NCI-H2171 treated with DMSO at 0.1 percent for 48 hours (cell line): Measurements from ENCODE around the gene TNFRSF14.
A peak's percentile ranks its signal among the peaks of the same experiment; 100 is the strongest.

ENCODE experiments used
- DNase-seq: peaks from one replicate; lab custom pipeline; 2025; lab: John Stamatoyannopoulos, UW

Gene TNFRSF14

DNA sequence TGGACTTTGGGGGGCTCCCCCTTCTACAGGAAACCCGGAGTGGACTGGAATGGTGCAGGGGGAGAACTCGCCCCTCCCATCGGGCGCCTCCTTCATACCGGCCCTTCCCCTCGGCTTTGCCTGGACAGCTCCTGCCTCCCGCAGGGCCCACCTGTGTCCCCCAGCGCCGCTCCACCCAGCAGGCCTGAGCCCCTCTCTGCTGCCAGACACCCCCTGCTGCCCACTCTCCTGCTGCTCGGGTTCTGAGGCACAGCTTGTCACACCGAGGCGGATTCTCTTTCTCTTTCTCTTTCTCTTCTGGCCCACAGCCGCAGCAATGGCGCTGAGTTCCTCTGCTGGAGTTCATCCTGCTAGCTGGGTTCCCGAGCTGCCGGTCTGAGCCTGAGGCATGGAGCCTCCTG, at the start of gene TNFRSF14:
Gene TNFRSF14 (plus strand): TSS at position 95 of the 401 bp plus-strand sequence. CDS start 294 bp downstream, at position 389.
- peak; percentile 22 for DNase-seq

GRCh38 chr1:2506901-2507565, 49.1 kb upstream of the TNFRSF14 start:
- DNase-seq: no peak

- DNase-seq: no peak
These were observed 48.4 kb upstream of the TNFRSF14 start for GRCh38 chr1:2507744-2508155.

- no peak for DNase-seq
These were observed 48.0 kb upstream of the TNFRSF14 start for GRCh38 chr1:2508180-2508579.

GRCh38 chr1:2508751-2509150, 47.4 kb upstream of the TNFRSF14 start:
- DNase-seq: no peak

DNA sequence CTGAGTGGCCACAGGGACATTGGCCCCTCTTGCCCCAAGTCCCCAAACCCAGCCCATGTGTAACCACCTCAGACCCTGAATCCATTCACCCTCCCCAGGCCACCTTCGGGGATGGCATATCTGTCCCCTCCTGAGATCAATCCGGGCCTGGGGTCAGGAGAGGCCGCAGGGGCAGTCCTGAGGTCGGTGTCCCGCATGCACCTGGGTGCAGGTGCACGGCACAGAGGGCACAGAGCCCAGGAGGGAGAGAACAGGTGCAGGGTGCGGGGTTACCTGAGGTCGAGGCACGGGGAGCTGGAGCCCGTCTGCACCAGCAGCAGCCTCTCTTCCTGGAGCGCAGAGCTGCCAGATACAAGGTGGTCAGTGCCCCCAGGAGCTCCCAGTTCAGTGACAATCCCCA, 46.6 kb upstream of the TNFRSF14 start:
- no peak for DNase-seq

DNA sequence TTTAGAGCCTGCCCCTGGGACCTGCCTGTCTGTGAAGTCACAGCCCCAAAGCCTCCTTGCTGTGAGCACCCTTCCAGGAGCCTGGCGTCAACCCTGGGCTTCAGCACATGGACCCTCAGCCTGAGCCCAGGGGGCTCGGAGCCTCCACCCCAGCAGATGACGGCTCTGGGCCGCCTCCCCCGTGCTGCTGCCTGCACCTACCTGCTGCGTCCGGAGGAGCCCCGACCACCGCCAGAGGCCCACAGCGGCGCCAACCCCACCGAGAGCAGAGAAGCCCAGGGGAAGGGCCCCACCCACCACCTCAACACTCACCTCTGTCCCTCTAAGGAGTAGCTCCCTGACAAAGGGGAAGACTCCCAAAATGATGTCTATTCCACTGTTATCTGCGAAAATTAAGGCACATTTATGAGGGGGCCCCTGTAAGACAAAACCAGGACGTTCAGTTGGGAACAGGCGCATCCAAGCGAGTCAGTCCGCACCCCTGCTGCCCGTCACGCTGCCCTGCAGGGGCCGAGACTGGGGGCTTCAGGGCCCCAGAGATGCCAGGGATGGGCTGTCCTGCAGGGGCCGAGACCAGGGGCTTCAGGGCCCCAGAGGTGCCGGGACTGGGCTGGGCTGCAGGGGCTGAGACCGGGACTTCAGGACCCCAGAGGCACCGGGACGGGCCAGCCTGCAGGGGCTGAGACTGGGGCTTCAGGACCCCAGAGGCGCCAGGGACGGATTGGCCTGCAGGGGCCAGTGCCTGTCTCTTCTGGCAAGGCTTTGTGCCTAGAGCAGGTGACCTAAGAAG, 45.6 kb upstream of the TNFRSF14 start:
- no peak for DNase-seq

GRCh38 chr1:2512862-2513421, 43.2 kb upstream of the TNFRSF14 start:
- DNase-seq: no peak

DNA sequence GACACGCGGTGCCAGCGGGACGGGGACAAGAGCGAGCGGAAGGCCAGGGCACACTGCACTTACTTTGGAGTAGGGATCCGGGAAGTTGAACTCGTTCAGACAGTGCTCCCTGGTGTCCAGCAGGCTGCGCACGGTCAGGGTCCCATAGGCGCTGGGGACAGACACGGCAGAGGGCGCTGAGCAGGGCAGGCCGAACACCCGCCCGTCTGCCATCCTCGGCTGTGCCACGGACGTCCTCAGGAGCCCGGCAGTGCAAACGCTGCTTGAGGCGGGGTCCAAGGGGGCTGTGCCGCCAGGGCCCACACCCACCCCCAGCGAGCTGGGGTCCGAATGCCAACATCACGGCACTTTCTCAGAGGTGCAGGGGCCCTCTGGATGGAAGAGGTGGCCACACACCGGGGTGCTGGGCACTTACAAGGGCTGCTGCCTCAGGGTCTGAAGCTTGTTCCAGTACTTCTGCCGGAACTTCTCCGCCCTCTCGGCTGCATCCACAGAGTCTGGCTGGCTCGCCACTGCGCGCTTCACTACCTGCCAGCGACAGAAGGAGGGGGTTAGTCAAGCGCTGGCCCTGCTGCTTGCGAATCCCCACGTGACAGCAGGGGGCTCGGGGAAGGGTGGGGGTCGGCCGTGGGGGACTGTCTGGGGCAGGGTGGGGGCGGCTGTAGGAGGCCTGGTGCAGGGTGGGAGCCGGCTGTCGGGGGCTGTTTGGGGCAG, 42.1 kb upstream of the TNFRSF14 start:
- no peak for DNase-seq

DNA sequence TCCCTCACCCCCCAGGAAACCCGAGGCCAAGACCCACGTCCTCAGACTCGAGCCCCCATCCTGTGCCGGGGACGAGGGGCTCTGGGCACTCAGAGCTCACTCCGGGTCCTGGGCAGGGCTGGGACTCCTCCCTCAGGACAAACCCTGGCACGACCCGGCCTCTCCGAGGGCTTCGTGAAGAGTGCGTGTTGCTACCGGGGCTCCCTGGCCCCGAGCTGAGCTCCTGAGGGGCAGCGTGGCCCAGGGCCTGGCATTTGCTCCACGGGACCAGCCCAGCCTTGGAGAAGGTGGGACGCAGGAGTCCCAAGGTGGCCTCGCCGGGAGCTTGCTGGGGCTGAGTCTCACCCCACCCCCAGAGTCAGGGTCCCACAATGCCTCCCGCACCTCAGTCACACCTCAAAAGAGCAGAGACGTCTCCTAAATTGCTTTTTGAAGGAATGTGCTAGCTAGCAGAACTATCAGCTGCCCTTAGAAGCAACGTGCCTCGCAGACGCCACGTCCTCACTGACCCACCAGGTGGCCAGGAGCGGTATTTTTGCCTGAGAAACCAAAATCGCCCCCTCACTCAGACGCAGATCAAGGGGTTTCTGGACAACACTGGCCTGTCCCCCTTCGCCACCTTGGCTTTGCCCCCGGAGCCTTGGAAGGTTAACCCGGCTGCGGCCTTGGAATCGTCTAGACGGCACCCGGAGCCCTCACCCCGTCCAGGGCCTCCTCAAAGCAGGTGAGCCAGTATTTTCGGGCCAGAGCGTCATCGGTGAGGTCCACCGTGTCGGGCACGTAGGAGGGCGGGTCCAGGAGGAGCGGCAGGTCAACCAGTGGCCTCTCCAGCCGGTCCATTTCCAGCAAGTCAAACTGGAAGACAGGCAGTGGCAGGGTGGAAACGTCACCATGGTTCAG, 41.1 kb upstream of the TNFRSF14 start:
- no peak for DNase-seq

DNA sequence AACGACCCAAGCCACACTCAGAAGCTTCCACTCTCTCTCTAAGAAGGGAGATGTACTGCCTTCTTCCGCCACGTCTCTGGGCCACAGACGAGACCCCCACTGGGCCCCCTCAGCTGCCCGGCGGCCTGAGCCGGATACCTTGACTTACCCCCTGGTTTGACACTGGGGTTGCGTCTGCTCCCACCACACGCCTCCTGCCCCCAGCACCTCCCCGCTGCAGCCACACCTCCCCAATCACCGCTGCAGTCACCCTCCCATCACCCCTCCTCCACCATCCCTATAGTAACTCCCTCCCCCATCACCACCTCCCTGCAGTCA, 40.4 kb upstream of the TNFRSF14 start:
- DNase-seq: no peak

- DNase-seq: no peak
These were observed 40.0 kb upstream of the TNFRSF14 start for GRCh38 chr1:2516124-2516523.

GRCh38 chr1:2516946-2517345, 39.2 kb upstream of the TNFRSF14 start:
- DNase-seq: no peak

DNA sequence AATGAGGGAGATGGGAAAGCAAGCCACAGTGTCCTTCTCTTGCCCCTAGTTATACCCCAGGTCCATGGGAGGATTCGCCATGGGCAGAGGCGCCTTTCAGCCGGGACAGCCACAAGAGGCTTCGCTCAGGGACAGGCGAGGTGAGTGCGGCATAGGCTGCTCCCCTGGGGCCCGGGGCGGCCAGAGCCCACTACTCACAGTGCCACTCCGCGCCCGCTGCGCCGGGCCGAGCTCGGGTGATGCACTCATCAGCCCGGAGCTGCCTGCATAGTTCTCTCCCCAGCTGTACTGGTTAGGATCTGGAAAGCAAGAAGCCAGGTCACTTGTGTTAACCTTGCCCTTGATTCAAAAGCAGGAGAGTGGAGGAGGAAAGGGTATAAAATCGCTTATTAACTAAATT, 38.2 kb upstream of the TNFRSF14 start:
- DNase-seq: no peak

DNA sequence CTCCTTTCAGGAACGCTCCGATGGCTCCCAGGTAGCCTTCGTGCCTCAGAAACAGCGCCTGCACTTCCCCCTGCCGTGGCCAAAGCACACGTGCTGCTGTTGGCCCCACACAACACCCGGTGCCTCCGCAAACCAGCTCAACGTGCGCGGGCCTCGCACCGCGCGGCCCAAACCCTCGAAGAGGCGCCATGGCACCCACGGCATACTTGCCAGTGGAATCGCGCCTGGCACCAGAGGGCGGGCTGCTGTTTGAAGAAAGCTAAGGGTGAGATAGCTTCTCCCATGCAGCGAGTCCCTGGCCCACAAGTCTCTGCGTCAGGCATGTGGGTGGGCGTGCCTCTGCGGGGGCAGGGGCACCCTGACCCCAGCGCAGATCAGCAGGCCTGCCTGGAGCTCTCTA, 37.6 kb upstream of the TNFRSF14 start:
- no peak for DNase-seq

GRCh38 chr1:2519029-2519685, 37.0 kb upstream of the TNFRSF14 start:
- DNase-seq: no peak

GRCh38 chr1:2519729-2520128, 36.4 kb upstream of the TNFRSF14 start:
- no peak for DNase-seq

- DNase-seq: no peak
These were observed 36.0 kb upstream of the TNFRSF14 start for GRCh38 chr1:2520206-2520605.

GRCh38 chr1:2520806-2521205, 35.4 kb upstream of the TNFRSF14 start:
- DNase-seq: no peak

- DNase-seq: no peak
These were observed 33.9 kb upstream of the TNFRSF14 start for GRCh38 chr1:2522230-2522629.

DNA sequence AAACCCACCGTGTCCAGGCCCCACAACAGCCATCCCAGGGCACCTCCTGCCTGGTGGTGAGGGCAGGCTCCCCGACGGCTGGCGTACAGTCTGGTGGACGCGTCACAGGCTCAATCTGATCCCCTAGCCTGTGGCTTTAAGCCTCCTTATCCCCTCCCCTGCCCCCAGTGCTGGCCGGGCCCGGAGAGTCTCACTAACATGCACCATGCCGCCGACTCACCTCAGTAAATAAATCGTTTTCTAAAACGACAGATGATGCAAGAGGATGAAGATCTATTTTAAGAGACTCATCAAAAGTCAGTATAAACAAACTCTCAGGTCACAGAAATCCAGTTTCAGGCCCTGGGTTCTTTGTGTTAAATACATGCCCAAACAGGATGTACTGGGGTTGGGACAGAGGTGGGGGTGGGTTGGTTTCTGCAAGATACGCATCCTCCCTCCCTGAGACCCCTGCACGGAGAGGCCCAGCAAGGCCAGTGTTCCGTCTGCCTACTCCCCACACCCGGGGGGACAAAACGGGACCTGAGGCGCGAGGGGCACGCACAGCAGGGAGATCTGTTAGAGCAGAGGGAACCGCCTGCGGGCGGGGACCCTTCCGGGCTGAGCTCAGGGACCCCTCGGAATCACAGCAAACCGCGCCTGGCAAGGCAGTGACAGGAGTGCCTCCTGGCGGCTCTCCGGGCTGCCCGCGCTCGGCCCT, 32.8 kb upstream of the TNFRSF14 start:
- no peak for DNase-seq
